GM23338 (cell line): ENCODE measurements around the gene KCNB1. TPM values are rescaled to one million over a fixed set of nuclear protein-coding genes. Genes with fewer than 3 reads are reported as not detected.

Experiments used
- ATAC-seq: fragments of 200-7000 bp; cut with Tn5 transposase; 3 replicates; pipeline ENCODE4 v1.9.1; 2020
- DNase-seq: peaks from one replicate; pipeline ENCODE4 v3.0.0-alpha.2; 2015; ENCODE audit warnings: low spot score
- H2AFZ ChIP-seq: fragments of 200-600 bp; sonication (generic); 2 replicates; pipeline ENCODE4 v1.8.0; 2016; ENCODE audit warnings: antibody characterized with exemption, mild to moderate bottlenecking, moderate library complexity
- H3F3A ChIP-seq: fragments of 200-600 bp; sonication (generic); replicated peaks from 2 replicates; pipeline ENCODE4 v1.8.0; 2017; ENCODE audit warnings: antibody characterized with exemption, mixed run types, low read depth
- H3K27ac ChIP-seq: fragments of 200-600 bp; sonication (generic); 2 replicates; pipeline ENCODE4 v1.6.1; 2016; ENCODE audit warnings: low read depth
- H3K27me3 ChIP-seq: fragments of 200-600 bp; sonication (generic); 2 replicates; pipeline ENCODE4 v1.8.0; 2016; ENCODE audit warnings: mild to moderate bottlenecking, mixed run types, moderate library complexity; ENCODE audit not compliant: insufficient read depth
- H3K36me3 ChIP-seq: fragments of 200-600 bp; sonication (generic); 2 replicates; pipeline ENCODE4 v1.8.0; 2016; ENCODE audit warnings: mild to moderate bottlenecking; ENCODE audit not compliant: insufficient read depth
- H3K4me1 ChIP-seq: fragments of 200-600 bp; sonication (generic); 2 replicates; pipeline ENCODE4 v1.8.0; 2016; ENCODE audit warnings: mild to moderate bottlenecking, moderate library complexity; ENCODE audit not compliant: insufficient read depth
- H3K4me2 ChIP-seq: fragments of 200-600 bp; sonication (generic); 2 replicates; pipeline ENCODE4 v1.7.1; 2017; ENCODE audit warnings: mixed run types
- H3K4me3 ChIP-seq: fragments of 200-600 bp; sonication (generic); 2 replicates; pipeline ENCODE4 v1.6.1; 2016; ENCODE audit warnings: mixed run types
- H3K79me2 ChIP-seq: fragments of 200-600 bp; sonication (generic); replicated peaks from 2 replicates; pipeline ENCODE4 v1.8.0; 2017; ENCODE audit warnings: mild to moderate bottlenecking; ENCODE audit not compliant: insufficient read depth
- H3K9me2 ChIP-seq: fragments of 200-600 bp; sonication (generic); 2 replicates; pipeline ENCODE4 v1.8.0; 2017; ENCODE audit not compliant: insufficient read depth
- H4K20me1 ChIP-seq: fragments of 200-600 bp; sonication (generic); replicated peaks from 2 replicates; pipeline ENCODE4 v1.8.0; 2017; ENCODE audit warnings: mild to moderate bottlenecking; ENCODE audit not compliant: insufficient read depth
- H3K27ac Mint-ChIP-seq: 2 replicates; pipeline ENCODE4 v1.8.0; 2020; ENCODE audit warnings: inconsistent platforms, mild to moderate bottlenecking, moderate library complexity, mixed read lengths
- H3K27me3 Mint-ChIP-seq: 3 replicates; pipeline ENCODE4 v1.8.0; 2022; ENCODE audit warnings: low read depth, mild to moderate bottlenecking, moderate library complexity, mixed read lengths, inconsistent platforms; ENCODE audit not compliant: insufficient read depth, poor library complexity
- H3K36me3 Mint-ChIP-seq: 3 replicates; pipeline ENCODE4 v1.8.0; 2021; ENCODE audit warnings: low read depth, mild to moderate bottlenecking, inconsistent platforms, moderate library complexity, mixed read lengths
- H3K4me1 Mint-ChIP-seq: 3 replicates; pipeline ENCODE4 v1.8.0; 2020; ENCODE audit warnings: mild to moderate bottlenecking, inconsistent platforms, mixed read lengths
- H3K4me3 Mint-ChIP-seq: 3 replicates; pipeline ENCODE4 v1.8.0; 2021; ENCODE audit warnings: moderate library complexity, mild to moderate bottlenecking, inconsistent platforms, mixed read lengths
- H3K9me3 Mint-ChIP-seq: 3 replicates; pipeline ENCODE4 v1.8.0; 2020; ENCODE audit warnings: moderate library complexity, mild to moderate bottlenecking, inconsistent platforms, mixed read lengths
- EZH2 ChIP-seq: fragments of 200-600 bp; sonication (generic); IDR thresholded peaks from one replicate; pipeline ENCODE4 v1.8.0; 2017; ENCODE audit warnings: antibody characterized with exemption, mild to moderate bottlenecking, low read depth; ENCODE audit not compliant: unreplicated experiment
- JUNB ChIP-seq: IDR thresholded peaks from one replicate; pipeline ENCODE4 v1.6.1; 2016; ENCODE audit warnings: antibody characterized with exemption; ENCODE audit not compliant: unreplicated experiment
- POLR2AphosphoS5 ChIP-seq: IDR thresholded peaks from 2 replicates; pipeline ENCODE4 v1.6.1; 2016; ENCODE audit warnings: antibody characterized with exemption, low read depth
- STAT1 ChIP-seq: IDR thresholded peaks from one replicate; pipeline ENCODE4 v1.6.1; 2016; ENCODE audit warnings: antibody characterized with exemption; ENCODE audit not compliant: unreplicated experiment
- ZNF331 ChIP-seq: fragments of 250-450 bp; sonication (Bioruptor Pico); IDR thresholded peaks from 2 replicates; pipeline ENCODE4 v1.5.0; 2020; ENCODE audit warnings: low read depth, mild to moderate bottlenecking, moderate library complexity
- polyA plus RNA-seq: library from polyadenylated mRNA; unstranded; fragments of >200 nt; fragmentation: Nextera tagmentation; extraction: Ambion mirVana; gene quantifications from 2 replicates; pipeline ENCODE4 v1.2.1, GENCODE V29; 2016
- total RNA-seq: library from RNA; depleted of rRNA; stranded (reverse); fragments of >200 nt; shearing (Covaris generic); gene quantifications from 2 replicates; pipeline ENCODE4 v1.2.3, GENCODE V29; 2014
- TF ChIP-seq, protein P1 (sequence below), 2 experiments: fragments of 200-600 bp in 1 of 2; sonication (generic) in 1 of 2; conservative IDR thresholded peaks; 2 replicates each; pipeline versions ENCODE4 v1.5.1 to v1.6.1; 2016 to 2017; ENCODE audit warnings: antibody characterized with exemption in 2 of 2, low read depth in 2 of 2, mild to moderate bottlenecking in 2 of 2, moderate library complexity in 1 of 2
- TF ChIP-seq, protein P2 (sequence below): fragments of 250-450 bp; sonication (Bioruptor Pico); IDR thresholded peaks from 2 replicates; pipeline ENCODE4 v1.5.0; 2020; ENCODE audit warnings: mild to moderate bottlenecking, moderate library complexity
- TF ChIP-seq, protein P3 (sequence below): IDR thresholded peaks from 2 replicates; pipeline ENCODE4 v1.6.1; 2016; ENCODE audit warnings: antibody characterized with exemption
- TF ChIP-seq, protein P4 (sequence below): IDR thresholded peaks from one replicate; pipeline ENCODE4 v1.6.1; 2018; ENCODE audit warnings: antibody characterized with exemption; ENCODE audit not compliant: unreplicated experiment

Gene KCNB1
- total and polyA plus RNA-seq, 2 experiments from 2014 or later, result 0.28 to 0.29 TPM

- TF ChIP-seq, protein P1, sequence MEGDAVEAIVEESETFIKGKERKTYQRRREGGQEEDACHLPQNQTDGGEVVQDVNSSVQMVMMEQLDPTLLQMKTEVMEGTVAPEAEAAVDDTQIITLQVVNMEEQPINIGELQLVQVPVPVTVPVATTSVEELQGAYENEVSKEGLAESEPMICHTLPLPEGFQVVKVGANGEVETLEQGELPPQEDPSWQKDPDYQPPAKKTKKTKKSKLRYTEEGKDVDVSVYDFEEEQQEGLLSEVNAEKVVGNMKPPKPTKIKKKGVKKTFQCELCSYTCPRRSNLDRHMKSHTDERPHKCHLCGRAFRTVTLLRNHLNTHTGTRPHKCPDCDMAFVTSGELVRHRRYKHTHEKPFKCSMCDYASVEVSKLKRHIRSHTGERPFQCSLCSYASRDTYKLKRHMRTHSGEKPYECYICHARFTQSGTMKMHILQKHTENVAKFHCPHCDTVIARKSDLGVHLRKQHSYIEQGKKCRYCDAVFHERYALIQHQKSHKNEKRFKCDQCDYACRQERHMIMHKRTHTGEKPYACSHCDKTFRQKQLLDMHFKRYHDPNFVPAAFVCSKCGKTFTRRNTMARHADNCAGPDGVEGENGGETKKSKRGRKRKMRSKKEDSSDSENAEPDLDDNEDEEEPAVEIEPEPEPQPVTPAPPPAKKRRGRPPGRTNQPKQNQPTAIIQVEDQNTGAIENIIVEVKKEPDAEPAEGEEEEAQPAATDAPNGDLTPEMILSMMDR (conservative IDR thresholded peaks at IDR 0.05; ENCODE audit: low read depth in 2 of 2), result peak; percentile 13 to 56; a peak in 2 of 4 replicates
Observed at GRCh38 chr20:49323622-49324238, 158.7 kb downstream of the KCNB1 start (continued).

DNA sequence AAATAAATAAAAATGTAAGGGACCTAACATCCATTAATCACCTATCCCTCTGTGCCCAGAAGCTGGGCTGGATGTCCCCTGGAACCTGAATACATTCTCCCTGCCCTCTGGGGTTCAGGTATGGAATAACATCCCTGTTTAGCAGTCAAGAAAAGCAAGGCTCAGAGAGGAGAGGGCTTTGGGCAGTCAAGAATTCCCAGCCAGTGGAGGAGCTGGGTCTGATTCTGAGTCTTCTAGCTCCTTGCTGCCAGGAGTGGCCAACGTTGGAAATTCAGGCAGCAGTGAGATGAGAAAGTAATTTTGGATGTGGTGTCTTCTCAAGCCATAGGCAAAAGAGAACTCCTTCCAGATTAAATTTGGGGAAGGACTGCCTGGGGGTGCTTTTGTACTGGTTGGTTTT lies 162.0 kb downstream of the KCNB1 start:
- peaks cover 30% of the 10 kb centered on the region for H3K4me1 Mint-ChIP-seq
- H3K4me3 Mint-ChIP-seq, result no peak overlapping the region
- Histone ChIP-seq H3K36me3 (no peaks in the 10 kb centered on the region), H3K27me3 (peaks cover 47% of the 10 kb centered on the region), H3K79me2 (no peaks in the 10 kb centered on the region), H4K20me1 (no peaks in the 10 kb centered on the region; the same call in 1 of the 2 replicates), H3F3A (no peaks in the 10 kb centered on the region), H2AFZ (no peak overlapping the region), H3K4me3 (no peak overlapping the region), H3K9me2 (no peaks in the 10 kb centered on the region), H3K4me1 (peaks cover 18% of the 10 kb centered on the region), H3K4me2 (no peak overlapping the region), H3K27ac (no peak overlapping the region)
- peaks cover 2% of the 10 kb centered on the region; the same call in 2 of the 3 replicates for H3K9me3 Mint-ChIP-seq
- H3K36me3 Mint-ChIP-seq, result no peaks in the 10 kb centered on the region; the same call in 2 of the 3 replicates
- DNase-seq (peak; percentile 91), ATAC-seq (peak; percentile 83)
- peaks cover 54% of the 10 kb centered on the region for H3K27me3 Mint-ChIP-seq
- no peak overlapping the region for H3K27ac Mint-ChIP-seq
- no peak for TF ChIP-seq STAT1
- TF ChIP-seq, protein P1 (conservative IDR thresholded peaks at IDR 0.05; ENCODE audit: low read depth in 2 of 2), result peak; percentile 56 to 59
- TF ChIP-seq, protein P2, sequence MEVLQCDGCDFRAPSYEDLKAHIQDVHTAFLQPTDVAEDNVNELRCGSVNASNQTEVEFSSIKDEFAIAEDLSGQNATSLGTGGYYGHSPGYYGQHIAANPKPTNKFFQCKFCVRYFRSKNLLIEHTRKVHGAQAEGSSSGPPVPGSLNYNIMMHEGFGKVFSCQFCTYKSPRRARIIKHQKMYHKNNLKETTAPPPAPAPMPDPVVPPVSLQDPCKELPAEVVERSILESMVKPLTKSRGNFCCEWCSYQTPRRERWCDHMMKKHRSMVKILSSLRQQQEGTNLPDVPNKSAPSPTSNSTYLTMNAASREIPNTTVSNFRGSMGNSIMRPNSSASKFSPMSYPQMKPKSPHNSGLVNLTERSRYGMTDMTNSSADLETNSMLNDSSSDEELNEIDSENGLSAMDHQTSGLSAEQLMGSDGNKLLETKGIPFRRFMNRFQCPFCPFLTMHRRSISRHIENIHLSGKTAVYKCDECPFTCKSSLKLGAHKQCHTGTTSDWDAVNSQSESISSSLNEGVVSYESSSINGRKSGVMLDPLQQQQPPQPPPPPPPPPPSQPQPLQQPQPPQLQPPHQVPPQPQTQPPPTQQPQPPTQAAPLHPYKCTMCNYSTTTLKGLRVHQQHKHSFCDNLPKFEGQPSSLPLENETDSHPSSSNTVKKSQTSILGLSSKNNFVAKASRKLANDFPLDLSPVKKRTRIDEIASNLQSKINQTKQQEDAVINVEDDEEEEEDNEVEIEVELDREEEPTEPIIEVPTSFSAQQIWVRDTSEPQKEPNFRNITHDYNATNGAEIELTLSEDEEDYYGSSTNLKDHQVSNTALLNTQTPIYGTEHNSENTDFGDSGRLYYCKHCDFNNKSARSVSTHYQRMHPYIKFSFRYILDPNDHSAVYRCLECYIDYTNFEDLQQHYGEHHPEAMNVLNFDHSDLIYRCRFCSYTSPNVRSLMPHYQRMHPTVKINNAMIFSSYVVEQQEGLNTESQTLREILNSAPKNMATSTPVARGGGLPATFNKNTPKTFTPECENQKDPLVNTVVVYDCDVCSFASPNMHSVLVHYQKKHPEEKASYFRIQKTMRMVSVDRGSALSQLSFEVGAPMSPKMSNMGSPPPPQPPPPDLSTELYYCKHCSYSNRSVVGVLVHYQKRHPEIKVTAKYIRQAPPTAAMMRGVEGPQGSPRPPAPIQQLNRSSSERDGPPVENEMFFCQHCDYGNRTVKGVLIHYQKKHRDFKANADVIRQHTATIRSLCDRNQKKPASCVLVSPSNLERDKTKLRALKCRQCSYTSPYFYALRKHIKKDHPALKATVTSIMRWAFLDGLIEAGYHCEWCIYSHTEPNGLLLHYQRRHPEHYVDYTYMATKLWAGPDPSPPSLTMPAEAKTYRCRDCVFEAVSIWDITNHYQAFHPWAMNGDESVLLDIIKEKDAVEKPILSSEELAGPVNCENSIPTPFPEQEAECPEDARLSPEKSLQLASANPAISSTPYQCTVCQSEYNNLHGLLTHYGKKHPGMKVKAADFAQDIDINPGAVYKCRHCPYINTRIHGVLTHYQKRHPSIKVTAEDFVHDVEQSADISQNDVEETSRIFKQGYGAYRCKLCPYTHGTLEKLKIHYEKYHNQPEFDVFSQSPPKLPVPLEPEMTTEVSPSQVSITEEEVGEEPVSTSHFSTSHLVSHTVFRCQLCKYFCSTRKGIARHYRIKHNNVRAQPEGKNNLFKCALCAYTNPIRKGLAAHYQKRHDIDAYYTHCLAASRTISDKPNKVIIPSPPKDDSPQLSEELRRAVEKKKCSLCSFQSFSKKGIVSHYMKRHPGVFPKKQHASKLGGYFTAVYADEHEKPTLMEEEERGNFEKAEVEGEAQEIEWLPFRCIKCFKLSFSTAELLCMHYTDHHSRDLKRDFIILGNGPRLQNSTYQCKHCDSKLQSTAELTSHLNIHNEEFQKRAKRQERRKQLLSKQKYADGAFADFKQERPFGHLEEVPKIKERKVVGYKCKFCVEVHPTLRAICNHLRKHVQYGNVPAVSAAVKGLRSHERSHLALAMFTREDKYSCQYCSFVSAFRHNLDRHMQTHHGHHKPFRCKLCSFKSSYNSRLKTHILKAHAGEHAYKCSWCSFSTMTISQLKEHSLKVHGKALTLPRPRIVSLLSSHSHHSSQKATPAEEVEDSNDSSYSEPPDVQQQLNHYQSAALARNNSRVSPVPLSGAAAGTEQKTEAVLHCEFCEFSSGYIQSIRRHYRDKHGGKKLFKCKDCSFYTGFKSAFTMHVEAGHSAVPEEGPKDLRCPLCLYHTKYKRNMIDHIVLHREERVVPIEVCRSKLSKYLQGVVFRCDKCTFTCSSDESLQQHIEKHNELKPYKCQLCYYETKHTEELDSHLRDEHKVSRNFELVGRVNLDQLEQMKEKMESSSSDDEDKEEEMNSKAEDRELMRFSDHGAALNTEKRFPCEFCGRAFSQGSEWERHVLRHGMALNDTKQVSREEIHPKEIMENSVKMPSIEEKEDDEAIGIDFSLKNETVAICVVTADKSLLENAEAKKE (CRISPR knock-in tag), result peak; percentile 77; the same call in 1 of the 2 replicates
- no peak for TF ChIP-seq JUNB
- TF ChIP-seq, protein P3, sequence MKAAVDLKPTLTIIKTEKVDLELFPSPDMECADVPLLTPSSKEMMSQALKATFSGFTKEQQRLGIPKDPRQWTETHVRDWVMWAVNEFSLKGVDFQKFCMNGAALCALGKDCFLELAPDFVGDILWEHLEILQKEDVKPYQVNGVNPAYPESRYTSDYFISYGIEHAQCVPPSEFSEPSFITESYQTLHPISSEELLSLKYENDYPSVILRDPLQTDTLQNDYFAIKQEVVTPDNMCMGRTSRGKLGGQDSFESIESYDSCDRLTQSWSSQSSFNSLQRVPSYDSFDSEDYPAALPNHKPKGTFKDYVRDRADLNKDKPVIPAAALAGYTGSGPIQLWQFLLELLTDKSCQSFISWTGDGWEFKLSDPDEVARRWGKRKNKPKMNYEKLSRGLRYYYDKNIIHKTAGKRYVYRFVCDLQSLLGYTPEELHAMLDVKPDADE, result no peak
- TF ChIP-seq EZH2, result no peak
- TF ChIP-seq, protein P4, sequence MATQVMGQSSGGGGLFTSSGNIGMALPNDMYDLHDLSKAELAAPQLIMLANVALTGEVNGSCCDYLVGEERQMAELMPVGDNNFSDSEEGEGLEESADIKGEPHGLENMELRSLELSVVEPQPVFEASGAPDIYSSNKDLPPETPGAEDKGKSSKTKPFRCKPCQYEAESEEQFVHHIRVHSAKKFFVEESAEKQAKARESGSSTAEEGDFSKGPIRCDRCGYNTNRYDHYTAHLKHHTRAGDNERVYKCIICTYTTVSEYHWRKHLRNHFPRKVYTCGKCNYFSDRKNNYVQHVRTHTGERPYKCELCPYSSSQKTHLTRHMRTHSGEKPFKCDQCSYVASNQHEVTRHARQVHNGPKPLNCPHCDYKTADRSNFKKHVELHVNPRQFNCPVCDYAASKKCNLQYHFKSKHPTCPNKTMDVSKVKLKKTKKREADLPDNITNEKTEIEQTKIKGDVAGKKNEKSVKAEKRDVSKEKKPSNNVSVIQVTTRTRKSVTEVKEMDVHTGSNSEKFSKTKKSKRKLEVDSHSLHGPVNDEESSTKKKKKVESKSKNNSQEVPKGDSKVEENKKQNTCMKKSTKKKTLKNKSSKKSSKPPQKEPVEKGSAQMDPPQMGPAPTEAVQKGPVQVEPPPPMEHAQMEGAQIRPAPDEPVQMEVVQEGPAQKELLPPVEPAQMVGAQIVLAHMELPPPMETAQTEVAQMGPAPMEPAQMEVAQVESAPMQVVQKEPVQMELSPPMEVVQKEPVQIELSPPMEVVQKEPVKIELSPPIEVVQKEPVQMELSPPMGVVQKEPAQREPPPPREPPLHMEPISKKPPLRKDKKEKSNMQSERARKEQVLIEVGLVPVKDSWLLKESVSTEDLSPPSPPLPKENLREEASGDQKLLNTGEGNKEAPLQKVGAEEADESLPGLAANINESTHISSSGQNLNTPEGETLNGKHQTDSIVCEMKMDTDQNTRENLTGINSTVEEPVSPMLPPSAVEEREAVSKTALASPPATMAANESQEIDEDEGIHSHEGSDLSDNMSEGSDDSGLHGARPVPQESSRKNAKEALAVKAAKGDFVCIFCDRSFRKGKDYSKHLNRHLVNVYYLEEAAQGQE, result no peak
- TF ChIP-seq POLR2AphosphoS5, result no peak
- TF ChIP-seq ZNF331 (CRISPR knock-in tag), result no peak
